ENCODE results near the gene PPFIA1.

Gene PPFIA1

DNA sequence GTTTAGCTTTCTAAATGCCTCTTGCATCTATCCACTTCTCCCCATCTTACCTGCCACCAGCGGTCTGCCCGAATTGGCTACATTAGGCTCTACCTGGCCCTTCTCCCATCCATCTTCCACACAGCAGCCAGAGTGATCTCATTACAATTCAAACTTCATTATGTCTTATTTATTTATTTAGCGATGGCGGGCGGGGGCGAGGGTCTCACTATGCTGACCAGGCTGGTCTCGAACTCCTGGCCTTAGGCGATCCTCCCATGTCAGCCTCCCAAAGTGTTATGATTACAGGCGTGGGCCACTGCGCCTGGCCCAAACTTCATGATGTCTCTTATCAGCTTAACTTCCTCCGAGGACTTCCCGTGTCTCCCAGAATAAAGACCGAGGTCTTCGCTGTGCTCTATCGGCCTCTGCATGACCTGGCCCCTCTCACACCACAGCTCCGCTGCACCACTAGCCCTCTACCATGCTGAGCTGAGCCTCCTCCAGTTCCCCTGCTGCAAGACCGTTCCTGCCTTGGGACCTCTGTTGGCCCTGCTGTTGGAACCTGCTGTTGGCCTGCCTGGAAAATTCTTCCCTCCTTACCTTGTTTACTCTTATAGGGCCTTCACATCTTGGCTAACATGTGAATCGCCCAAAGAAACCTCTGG lies 127.0 kb downstream of the PPFIA1 start:
- TF ChIP-seq, protein P1, sequence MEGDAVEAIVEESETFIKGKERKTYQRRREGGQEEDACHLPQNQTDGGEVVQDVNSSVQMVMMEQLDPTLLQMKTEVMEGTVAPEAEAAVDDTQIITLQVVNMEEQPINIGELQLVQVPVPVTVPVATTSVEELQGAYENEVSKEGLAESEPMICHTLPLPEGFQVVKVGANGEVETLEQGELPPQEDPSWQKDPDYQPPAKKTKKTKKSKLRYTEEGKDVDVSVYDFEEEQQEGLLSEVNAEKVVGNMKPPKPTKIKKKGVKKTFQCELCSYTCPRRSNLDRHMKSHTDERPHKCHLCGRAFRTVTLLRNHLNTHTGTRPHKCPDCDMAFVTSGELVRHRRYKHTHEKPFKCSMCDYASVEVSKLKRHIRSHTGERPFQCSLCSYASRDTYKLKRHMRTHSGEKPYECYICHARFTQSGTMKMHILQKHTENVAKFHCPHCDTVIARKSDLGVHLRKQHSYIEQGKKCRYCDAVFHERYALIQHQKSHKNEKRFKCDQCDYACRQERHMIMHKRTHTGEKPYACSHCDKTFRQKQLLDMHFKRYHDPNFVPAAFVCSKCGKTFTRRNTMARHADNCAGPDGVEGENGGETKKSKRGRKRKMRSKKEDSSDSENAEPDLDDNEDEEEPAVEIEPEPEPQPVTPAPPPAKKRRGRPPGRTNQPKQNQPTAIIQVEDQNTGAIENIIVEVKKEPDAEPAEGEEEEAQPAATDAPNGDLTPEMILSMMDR (conservative IDR thresholded peaks at IDR 0.05): no peak
- TF ChIP-seq ZFX (IDR thresholded peaks at IDR 0.05): no peak
- H3K27ac ChIP-seq: peak overlapping the region; percentile 88

DNA sequence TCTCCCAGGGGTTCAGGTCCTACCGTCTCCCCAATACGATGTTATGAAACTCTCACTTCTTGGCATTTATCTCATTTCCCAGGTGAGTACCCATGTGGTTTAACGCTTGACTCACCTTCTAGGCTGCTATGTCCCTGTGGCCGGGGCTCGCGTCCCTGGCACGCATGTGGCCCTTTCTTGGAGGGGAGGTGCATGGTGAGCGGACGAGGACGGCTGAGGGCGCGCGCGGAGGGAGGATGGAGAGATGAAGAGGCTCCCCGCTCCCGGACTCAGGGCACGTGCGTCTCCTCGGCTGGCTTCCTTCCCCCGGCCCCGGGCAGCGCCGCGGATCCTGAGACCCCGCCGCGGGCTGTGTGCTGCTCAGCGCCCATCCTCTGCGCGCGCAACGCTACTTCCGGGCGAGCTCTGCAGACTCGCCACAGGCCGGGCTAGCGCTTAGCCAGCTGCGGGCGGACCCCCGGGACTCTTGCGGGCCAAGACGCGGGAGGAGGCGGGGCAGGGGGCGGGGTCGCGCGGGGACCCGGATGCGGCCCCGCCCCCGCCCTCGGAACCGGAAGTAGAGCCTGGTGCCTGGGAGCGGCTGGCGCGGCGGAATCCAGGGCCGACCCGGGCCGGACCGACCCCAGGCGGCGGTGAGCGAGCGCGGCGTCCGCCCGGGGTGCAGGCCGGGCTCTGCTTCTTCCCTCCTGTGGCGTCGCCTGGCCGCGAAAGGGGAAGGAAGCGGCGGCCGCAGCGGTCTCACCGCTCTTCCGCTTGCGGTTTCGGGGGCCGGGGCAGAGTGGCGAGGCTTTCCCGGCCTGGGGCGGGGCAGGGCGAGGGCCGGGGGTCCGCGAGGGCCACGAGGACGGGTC lies 127.7 kb downstream of the PPFIA1 start, which contains the start of gene CTTN:
TSS of gene CTTN (plus strand) at position 547 of the 851 bp plus-strand sequence. CDS start 8,769 bp downstream, outside the sequence.
- peak within 1 kb of the TSS; percentile 88 for H3K27ac ChIP-seq
- TF ChIP-seq, protein P1 (conservative IDR thresholded peaks at IDR 0.05): no peak
- peak; percentile 79; the same call in 1 of the 2 replicates for TF ChIP-seq ZFX (IDR thresholded peaks at IDR 0.05)

GRCh38 chr11:70398834-70399680 lies 128.6 kb downstream of the PPFIA1 start:
- H3K27ac ChIP-seq: peak overlapping the region; percentile 88
- TF ChIP-seq, protein P1 (conservative IDR thresholded peaks at IDR 0.05): no peak
- peak; percentile 17; the same call in 1 of the 2 replicates for TF ChIP-seq ZFX (IDR thresholded peaks at IDR 0.05)

GRCh38 chr11:70399681-70400112 lies 129.2 kb downstream of the PPFIA1 start:
- TF ChIP-seq, protein P1 (conservative IDR thresholded peaks at IDR 0.05): no peak
- TF ChIP-seq ZFX (IDR thresholded peaks at IDR 0.05): no peak
- H3K27ac ChIP-seq: peak overlapping the region; percentile 88

DNA sequence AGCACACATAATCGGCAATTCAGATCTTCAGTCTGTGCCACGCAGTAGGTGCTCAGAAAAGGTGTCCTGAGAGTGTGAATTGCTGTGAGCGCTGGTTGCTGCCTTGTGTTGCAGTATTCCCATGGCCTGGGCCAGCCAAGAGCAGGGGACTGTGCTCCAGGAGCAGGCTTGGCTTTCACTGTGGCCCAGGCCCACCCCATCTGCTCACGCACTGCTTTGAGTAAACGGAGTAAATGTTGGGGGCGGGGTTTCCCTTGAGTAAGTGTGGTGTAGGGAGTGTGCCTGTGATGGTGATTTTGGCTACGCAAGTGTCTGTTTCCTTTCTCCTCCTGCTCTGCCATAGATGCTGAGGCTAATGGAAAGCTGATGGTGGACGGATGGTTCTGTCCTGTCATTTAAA lies 130.2 kb downstream of the PPFIA1 start:
- peak overlapping the region; percentile 88 for H3K27ac ChIP-seq
- TF ChIP-seq ZFX (IDR thresholded peaks at IDR 0.05): no peak
- TF ChIP-seq, protein P1 (conservative IDR thresholded peaks at IDR 0.05): no peak

GRCh38 chr11:70402016-70402415 lies 131.5 kb downstream of the PPFIA1 start:
- peak overlapping the region; percentile 23; the same call in 1 of the 2 replicates for H3K27ac ChIP-seq
- no peak for TF ChIP-seq ZFX (IDR thresholded peaks at IDR 0.05)
- TF ChIP-seq, protein P1 (conservative IDR thresholded peaks at IDR 0.05): no peak

Data from C4-2B (cell line).